CD4-positive, alpha-beta T cell (primary cell): ENCODE results near the gene SHISA3. TPM values are rescaled to one million over a fixed set of nuclear protein-coding genes. Genes with fewer than 3 reads are reported as not detected.

Experiments used
- ATAC-seq: fragments of 200-7000 bp; cut with Tn5 transposase; one replicate; pipeline ENCODE4 v1.10.0; 2022; ENCODE audit warnings: mild to moderate bottlenecking; ENCODE audit not compliant: poor library complexity
- CTCF ChIA-PET: fragments of 350-600 bp; sonication (Branson Sonifier 250); formaldehyde crosslinking; loops from one replicate; lab custom pipeline; 2021; ENCODE audit warnings: antibody characterized with exemption, inconsistent platforms; lab: Charles Lee
- POLR2A ChIA-PET: fragments of 350-600 bp; sonication (Branson Sonifier 250); formaldehyde crosslinking; loops from one replicate; lab custom pipeline; 2021; ENCODE audit warnings: antibody characterized with exemption, inconsistent platforms; lab: Charles Lee
- DNase-seq, 14 experiments: peaks; one replicate each; pipeline ENCODE4 v3.0.0-alpha.2; 2013 to 2020; ENCODE audit warnings: mixed read lengths in 2 of 14
- H3K27ac ChIP-seq, 2 donors: one replicate each; pipeline versions ENCODE4 v1.5.1 to v1.7.0; 2013; ENCODE audit warnings: low read length in 2 of 2, low read depth in 1 of 2, mild to moderate bottlenecking in 1 of 2
- H3K27me3 ChIP-seq, 2 experiments: 1 replicate in 1 of 2; 2 replicates in 1 of 2; pipeline versions ENCODE4 v1.6.1 to v1.7.0; 2013; ENCODE audit warnings: low read length in 2 of 2, control low read depth in 1 of 2, mild to moderate bottlenecking in 1 of 2, moderate library complexity in 1 of 2; ENCODE audit not compliant: insufficient read depth in 2 of 2, control insufficient read depth in 1 of 2
- H3K36me3 ChIP-seq: one replicate; pipeline ENCODE4 v1.6.1; 2013; ENCODE audit warnings: low read length, control low read depth; ENCODE audit not compliant: insufficient read depth
- H3K4me1 ChIP-seq: one replicate; pipeline ENCODE4 v1.6.1; 2013; ENCODE audit warnings: low read length, control low read depth; ENCODE audit not compliant: insufficient read depth
- H3K4me3 ChIP-seq: one replicate; pipeline ENCODE4 v1.5.1; 2013; ENCODE audit warnings: mild to moderate bottlenecking, low read length, moderate library complexity
- H3K9me3 ChIP-seq, 2 experiments: 1 replicate in 1 of 2; 2 replicates in 1 of 2; pipeline versions ENCODE4 v1.6.1 to v1.7.0; 2013; ENCODE audit warnings: low read length in 2 of 2, mild to moderate bottlenecking in 2 of 2, control low read depth in 1 of 2, moderate library complexity in 1 of 2; ENCODE audit not compliant: control insufficient read depth in 1 of 2, insufficient read depth in 1 of 2
- H3K27ac Mint-ChIP-seq: one replicate; pipeline ENCODE4 v1.8.0; 2020; ENCODE audit warnings: mixed read lengths
- H3K27me3 Mint-ChIP-seq: one replicate; pipeline ENCODE4 v1.8.0; 2021; ENCODE audit warnings: mixed read lengths
- H3K36me3 Mint-ChIP-seq: one replicate; pipeline ENCODE4 v1.8.0; 2021; ENCODE audit warnings: low read depth, mixed read lengths
- H3K4me1 Mint-ChIP-seq: one replicate; pipeline ENCODE4 v1.8.0; 2021; ENCODE audit warnings: low read depth, mixed read lengths
- H3K4me3 Mint-ChIP-seq: one replicate; pipeline ENCODE4 v1.8.0; 2020; ENCODE audit warnings: mild to moderate bottlenecking, mixed read lengths
- H3K9me3 Mint-ChIP-seq: one replicate; pipeline ENCODE4 v1.8.0; 2020; ENCODE audit warnings: mixed read lengths
- intact Hi-C, 2 experiments: fragments of 100-400 bp; cut with DNase I in 1 of 2; cut with micrococcal nuclease in 1 of 2; formaldehyde crosslinking; loops; one replicate each; pipeline versions ENCODE4 v1.15.1 to v1.9.0; 2023 to 2025; cut with DNase I, micrococcal nuclease
- total RNA-seq, 174 experiments: library from RNA in 2 of 174; stranded (reverse) in 2 of 174; gene quantifications; one replicate each; pipeline ENCODE4 v1.2.3 and lab custom pipeline; 2021 to 2026
- TF ChIP-seq, protein P1 (sequence below): fragments of 200-600 bp; IDR thresholded peaks from one replicate; pipeline ENCODE4 v1.8.0; 2022; ENCODE audit warnings: antibody characterized with exemption, mild to moderate bottlenecking

Gene SHISA3
- total RNA-seq, 2 experiments from 2014 or later = not detected

- ChIA-PET CTCF (no interaction called here), POLR2A (no interaction called here)
- Histone ChIP-seq H3K27ac (no peak overlapping the region), H3K9me3 (peaks cover 0 to 6% of the 10 kb centered on the region in 2 experiments), H3K27me3 (peaks cover 8 to 16% of the 10 kb centered on the region in 2 experiments), H3K36me3 (no peaks in the 10 kb centered on the region), H3K4me1 (no peaks in the 10 kb centered on the region), H3K4me3 (no peak overlapping the region)
- intact Hi-C loops = no loop called here
- no peaks in the 10 kb centered on the region for H3K9me3 Mint-ChIP-seq
- no peak overlapping the region for H3K27ac Mint-ChIP-seq
- no peaks in the 10 kb centered on the region for H3K36me3 Mint-ChIP-seq
- peaks cover 37% of the 10 kb centered on the region for H3K27me3 Mint-ChIP-seq
- ATAC-seq (no peak), DNase-seq (no peak)
- H3K4me3 Mint-ChIP-seq = no peak overlapping the region
- TF ChIP-seq, protein P1, sequence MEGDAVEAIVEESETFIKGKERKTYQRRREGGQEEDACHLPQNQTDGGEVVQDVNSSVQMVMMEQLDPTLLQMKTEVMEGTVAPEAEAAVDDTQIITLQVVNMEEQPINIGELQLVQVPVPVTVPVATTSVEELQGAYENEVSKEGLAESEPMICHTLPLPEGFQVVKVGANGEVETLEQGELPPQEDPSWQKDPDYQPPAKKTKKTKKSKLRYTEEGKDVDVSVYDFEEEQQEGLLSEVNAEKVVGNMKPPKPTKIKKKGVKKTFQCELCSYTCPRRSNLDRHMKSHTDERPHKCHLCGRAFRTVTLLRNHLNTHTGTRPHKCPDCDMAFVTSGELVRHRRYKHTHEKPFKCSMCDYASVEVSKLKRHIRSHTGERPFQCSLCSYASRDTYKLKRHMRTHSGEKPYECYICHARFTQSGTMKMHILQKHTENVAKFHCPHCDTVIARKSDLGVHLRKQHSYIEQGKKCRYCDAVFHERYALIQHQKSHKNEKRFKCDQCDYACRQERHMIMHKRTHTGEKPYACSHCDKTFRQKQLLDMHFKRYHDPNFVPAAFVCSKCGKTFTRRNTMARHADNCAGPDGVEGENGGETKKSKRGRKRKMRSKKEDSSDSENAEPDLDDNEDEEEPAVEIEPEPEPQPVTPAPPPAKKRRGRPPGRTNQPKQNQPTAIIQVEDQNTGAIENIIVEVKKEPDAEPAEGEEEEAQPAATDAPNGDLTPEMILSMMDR = no peak
- no peaks in the 10 kb centered on the region for H3K4me1 Mint-ChIP-seq
Observed at GRCh38 chr4:42350611-42351182, 46.6 kb upstream of the SHISA3 start.

DNA sequence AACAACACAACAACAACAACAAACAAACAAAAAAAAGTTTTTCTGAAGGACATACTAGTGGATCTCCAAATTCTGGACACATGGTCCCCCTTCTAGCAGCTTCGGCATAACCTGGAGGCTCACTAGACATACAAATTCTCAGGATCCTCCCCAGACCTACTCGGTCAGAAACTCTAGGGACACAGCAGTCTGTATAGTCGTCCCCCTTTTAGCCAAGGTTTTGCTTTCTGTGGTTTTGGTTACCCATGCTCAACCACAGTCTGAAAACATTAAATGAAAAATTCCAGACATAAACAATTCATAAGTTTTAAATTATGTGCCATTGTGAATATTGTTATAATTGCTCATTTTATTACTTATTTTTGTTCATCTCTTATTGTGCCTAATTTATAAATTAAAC, 45.2 kb upstream of the SHISA3 start:
- ChIA-PET CTCF (no interaction called here), POLR2A (no interaction called here)
- no peaks in the 10 kb centered on the region for H3K9me3 ChIP-seq
- no peak overlapping the region for H3K4me3 ChIP-seq
- TF ChIP-seq, protein P1 = no peak
- ATAC-seq (no peak), DNase-seq (no peak)
- H3K27ac ChIP-seq = no peak overlapping the region
- H3K27me3 ChIP-seq = peaks cover 13 to 20% of the 10 kb centered on the region in 2 experiments
- H3K9me3 Mint-ChIP-seq = no peaks in the 10 kb centered on the region
- H3K4me1 ChIP-seq = no peaks in the 10 kb centered on the region
- H3K4me1 Mint-ChIP-seq = no peaks in the 10 kb centered on the region
- no peaks in the 10 kb centered on the region for H3K36me3 Mint-ChIP-seq
- no peak overlapping the region for H3K4me3 Mint-ChIP-seq
- no peak overlapping the region for H3K27ac Mint-ChIP-seq
- H3K36me3 ChIP-seq = no peaks in the 10 kb centered on the region
- H3K27me3 Mint-ChIP-seq = peaks cover 50% of the 10 kb centered on the region
- intact Hi-C loops = no loop called here

GRCh38 chr4:42357325-42357724, 40.0 kb upstream of the SHISA3 start:
- CTCF ChIA-PET = no interaction called here
- Histone ChIP-seq H3K27ac (no peak overlapping the region), H3K27me3 (peaks cover 17 to 20% of the 10 kb centered on the region in 2 experiments), H3K4me3 (no peak overlapping the region), H3K4me1 (no peaks in the 10 kb centered on the region), H3K36me3 (no peaks in the 10 kb centered on the region), H3K9me3 (no peaks in the 10 kb centered on the region)
- TF ChIP-seq, protein P1 = no peak
- no peak overlapping the region for H3K27ac Mint-ChIP-seq
- H3K4me3 Mint-ChIP-seq = no peak overlapping the region
- intact Hi-C loops = no loop called here
- ATAC-seq (no peak), DNase-seq (no peak)
- H3K36me3 Mint-ChIP-seq = no peaks in the 10 kb centered on the region
- no peaks in the 10 kb centered on the region for H3K4me1 Mint-ChIP-seq
- POLR2A ChIA-PET = no interaction called here
- H3K27me3 Mint-ChIP-seq = peaks cover 55% of the 10 kb centered on the region
- H3K9me3 Mint-ChIP-seq = no peaks in the 10 kb centered on the region
